Measurements from ENCODE around the gene RPAP2.
"Not testable (repeated sequence)": the region's sequence is repeated elsewhere in the genome, so short reads cannot be mapped to it uniquely, and the experiment has no call there.

RPAP2 gene

DNA sequence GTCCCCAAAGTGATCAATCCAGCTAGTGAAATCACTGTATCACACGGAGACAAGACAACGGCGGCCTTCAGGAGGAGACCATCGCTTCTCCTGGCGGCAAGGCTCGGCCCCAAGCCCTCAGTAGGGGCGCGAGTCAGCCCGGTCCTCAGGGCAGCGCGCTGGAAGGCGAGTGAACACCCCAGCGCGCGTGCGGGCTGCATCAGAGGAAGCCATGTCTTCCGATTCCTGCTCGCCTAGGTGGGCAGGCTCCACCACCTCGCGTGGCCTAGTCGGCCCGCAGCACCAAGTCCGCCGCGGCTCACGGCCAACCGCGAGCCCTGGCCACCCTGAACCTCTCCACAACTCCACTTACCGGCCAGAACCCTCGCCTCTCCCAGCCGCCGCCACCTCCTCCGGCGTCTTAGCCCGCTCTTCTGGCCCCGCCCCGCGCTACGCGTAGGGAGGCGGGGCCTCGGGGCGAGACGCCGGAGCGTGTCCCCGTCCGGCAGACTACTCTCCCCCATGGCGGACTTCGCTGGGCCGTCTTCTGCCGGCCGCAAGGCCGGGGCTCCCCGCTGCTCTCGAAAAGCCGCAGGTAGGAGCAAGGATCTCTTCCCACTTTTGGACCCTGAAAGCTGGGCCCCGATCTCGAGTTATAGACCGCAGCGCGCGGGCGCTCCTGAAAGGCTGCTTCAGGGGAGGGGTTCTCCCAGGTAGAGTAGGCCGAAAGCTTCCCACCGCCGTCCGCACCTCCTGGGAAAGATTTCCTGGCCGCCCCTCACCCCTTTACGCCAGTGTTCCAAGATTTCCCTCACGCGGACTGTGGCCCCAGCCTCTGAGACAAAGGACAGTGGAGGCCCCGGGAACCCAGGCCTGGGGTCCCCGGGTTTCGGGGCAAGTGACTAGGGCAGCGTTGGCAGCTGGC lies at the start of gene RPAP2, which contains the start of gene GLMN:
Gene RPAP2 (plus strand): TSS at position 487 of the 904 bp plus-strand sequence. CDS start 15 bp downstream, at position 502.
Gene GLMN (minus strand): TSS at position 415 of the 904 bp plus-strand sequence. CDS start 988 bp downstream, outside the sequence.
- Histone ChIP-seq H3K4me3 (ENCODE audit: low read length in 2 of 2) (peak within 1 kb of the TSS; percentile 90 to 93), H3K9ac (ENCODE audit: low read depth in 1 of 2, low read length in 2 of 2) (peak within 1 kb of the TSS; percentile 94), H3K27ac (ENCODE audit: low read depth in 2 of 2, low read length in 2 of 2) (peak within 1 kb of the TSS; percentile 95 to 96), H3K4me1 (ENCODE audit: control insufficient read depth in 2 of 2, insufficient read depth in 2 of 2, low read length in 2 of 2) (peaks cover 5 to 8% of the 10 kb centered on the region in 2 donors), H3K27me3 (ENCODE audit: control insufficient read depth in 2 of 2, insufficient read depth in 2 of 2, low read length in 2 of 2) (no peaks in the 10 kb centered on the region), H3K36me3 (ENCODE audit: control insufficient read depth in 2 of 2, insufficient read depth in 2 of 2, low read length in 2 of 2) (peaks cover 0 to 7% of the 10 kb centered on the region in 2 donors), H3K9me3 (ENCODE audit: control insufficient read depth in 2 of 2, low read length in 2 of 2) (no peaks in the 10 kb centered on the region)

DNA sequence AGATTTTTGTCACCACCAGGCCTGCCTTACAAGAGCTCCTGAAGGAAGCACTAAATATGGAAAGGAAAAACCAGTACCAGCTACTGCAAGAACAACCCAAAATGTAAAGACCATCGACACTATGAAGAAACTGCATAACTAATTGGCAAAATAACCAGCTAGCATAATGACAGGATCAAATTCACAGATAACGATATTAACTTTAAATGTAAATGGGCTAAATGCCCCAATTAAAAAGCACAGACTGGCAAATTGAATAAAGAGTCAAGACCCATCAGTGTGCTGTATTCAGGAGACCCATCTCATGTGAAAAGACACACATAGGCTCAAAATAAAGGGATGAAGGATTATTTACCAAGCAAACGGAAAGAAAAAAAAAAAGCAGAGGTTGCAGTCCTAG lies 44.1 kb upstream of the RPAP2 start:
- H3K4me3 ChIP-seq (ENCODE audit: low read length in 2 of 2); H3K9ac ChIP-seq (ENCODE audit: low read depth in 1 of 2, low read length in 2 of 2); H3K27ac ChIP-seq (ENCODE audit: low read depth in 2 of 2, low read length in 2 of 2); H3K27me3 ChIP-seq (ENCODE audit: control insufficient read depth in 2 of 2, insufficient read depth in 2 of 2, low read length in 2 of 2); H3K4me1 ChIP-seq (ENCODE audit: control insufficient read depth in 2 of 2, insufficient read depth in 2 of 2, low read length in 2 of 2); H3K9me3 ChIP-seq (ENCODE audit: control insufficient read depth in 2 of 2, low read length in 2 of 2): not testable (repeated sequence)
- H3K36me3 ChIP-seq (ENCODE audit: control insufficient read depth in 2 of 2, insufficient read depth in 2 of 2, low read length in 2 of 2): peaks cover 0 to 11% of the 10 kb centered on the region in 2 donors

DNA sequence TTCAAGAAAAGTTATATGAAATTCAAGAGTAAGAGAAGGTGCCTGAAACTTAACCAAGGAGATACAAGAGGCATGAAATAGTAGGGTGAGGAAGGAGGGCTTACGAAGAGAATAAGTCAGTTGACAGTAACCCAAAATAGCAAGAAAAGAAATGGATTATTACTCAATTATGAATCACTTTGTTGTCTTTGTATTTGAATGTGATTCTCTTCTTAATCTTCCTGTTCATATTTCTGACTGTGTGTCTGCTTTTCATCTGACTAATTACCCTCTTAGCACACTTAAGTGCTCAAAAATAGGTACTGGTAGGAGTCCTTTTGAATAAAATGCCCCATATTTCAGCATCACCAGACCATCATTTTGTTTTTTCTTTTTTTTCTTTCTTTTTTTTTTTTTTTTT lies 39.5 kb upstream of the RPAP2 start:
- peaks cover 6 to 16% of the 10 kb centered on the region in 2 donors for H3K36me3 ChIP-seq (ENCODE audit: control insufficient read depth in 2 of 2, insufficient read depth in 2 of 2, low read length in 2 of 2)
- no peak overlapping the region for H3K9ac ChIP-seq (ENCODE audit: low read depth in 1 of 2, low read length in 2 of 2)
- H3K27me3 ChIP-seq (ENCODE audit: control insufficient read depth in 2 of 2, insufficient read depth in 2 of 2, low read length in 2 of 2): no peaks in the 10 kb centered on the region
- no peak overlapping the region for H3K27ac ChIP-seq (ENCODE audit: low read depth in 2 of 2, low read length in 2 of 2)
- H3K9me3 ChIP-seq (ENCODE audit: control insufficient read depth in 2 of 2, low read length in 2 of 2): no peaks in the 10 kb centered on the region
- H3K4me3 ChIP-seq (ENCODE audit: low read length in 2 of 2): no peak overlapping the region
- no peaks in the 10 kb centered on the region for H3K4me1 ChIP-seq (ENCODE audit: control insufficient read depth in 2 of 2, insufficient read depth in 2 of 2, low read length in 2 of 2)

DNA sequence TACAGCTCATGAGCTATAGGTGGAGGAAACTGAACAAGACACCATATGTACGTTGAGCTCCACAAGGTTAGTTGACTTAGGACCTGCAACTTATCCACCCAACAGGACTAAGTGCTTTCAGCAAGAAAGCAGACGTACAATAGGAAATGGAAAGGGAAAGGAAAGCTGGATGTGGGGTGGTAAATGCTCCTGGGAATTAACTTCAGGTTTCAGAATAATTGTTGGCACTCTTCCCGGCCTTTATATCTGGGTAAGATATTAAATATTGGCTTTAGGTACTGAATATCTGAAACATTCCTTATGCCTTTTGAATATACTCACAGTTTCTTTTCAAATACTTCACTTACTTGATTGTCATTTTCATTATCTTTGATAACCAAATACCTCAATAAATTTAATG lies 36.3 kb upstream of the RPAP2 start:
- Histone ChIP-seq H3K4me3 (ENCODE audit: low read length in 2 of 2) (no peak overlapping the region), H3K9me3 (ENCODE audit: control insufficient read depth in 2 of 2, low read length in 2 of 2) (no peaks in the 10 kb centered on the region), H3K27me3 (ENCODE audit: control insufficient read depth in 2 of 2, insufficient read depth in 2 of 2, low read length in 2 of 2) (no peaks in the 10 kb centered on the region), H3K9ac (ENCODE audit: low read depth in 1 of 2, low read length in 2 of 2) (no peak overlapping the region), H3K27ac (ENCODE audit: low read depth in 2 of 2, low read length in 2 of 2) (no peak overlapping the region), H3K36me3 (ENCODE audit: control insufficient read depth in 2 of 2, insufficient read depth in 2 of 2, low read length in 2 of 2) (peaks cover 6 to 19% of the 10 kb centered on the region in 2 donors), H3K4me1 (ENCODE audit: control insufficient read depth in 2 of 2, insufficient read depth in 2 of 2, low read length in 2 of 2) (no peaks in the 10 kb centered on the region)

DNA sequence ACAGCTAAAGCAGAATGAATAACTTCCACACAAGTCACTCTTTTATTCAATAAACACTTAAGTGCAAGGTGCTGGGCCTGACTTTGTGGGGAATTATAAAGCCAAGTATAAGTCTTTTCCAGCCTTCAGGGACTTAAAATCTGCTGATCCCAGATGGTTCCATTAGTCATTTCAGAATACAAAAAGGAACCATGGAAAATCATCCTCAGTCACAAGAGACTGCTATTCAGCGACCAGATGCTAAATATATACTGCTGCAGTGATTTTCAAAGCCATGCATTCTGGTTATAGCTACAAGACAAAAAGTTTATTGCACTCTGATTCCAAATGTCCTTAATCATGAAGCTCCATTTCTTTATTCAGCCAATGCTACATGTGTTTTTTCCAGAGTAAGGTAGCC lies 25.8 kb upstream of the RPAP2 start:
- Histone ChIP-seq H3K4me3 (ENCODE audit: low read length in 2 of 2) (no peak overlapping the region), H3K4me1 (ENCODE audit: control insufficient read depth in 2 of 2, insufficient read depth in 2 of 2, low read length in 2 of 2) (no peaks in the 10 kb centered on the region), H3K9ac (ENCODE audit: low read depth in 1 of 2, low read length in 2 of 2) (no peak overlapping the region), H3K27ac (ENCODE audit: low read depth in 2 of 2, low read length in 2 of 2) (no peak overlapping the region), H3K9me3 (ENCODE audit: control insufficient read depth in 2 of 2, low read length in 2 of 2) (no peaks in the 10 kb centered on the region), H3K27me3 (ENCODE audit: control insufficient read depth in 2 of 2, insufficient read depth in 2 of 2, low read length in 2 of 2) (no peaks in the 10 kb centered on the region), H3K36me3 (ENCODE audit: control insufficient read depth in 2 of 2, insufficient read depth in 2 of 2, low read length in 2 of 2) (peaks cover 2 to 17% of the 10 kb centered on the region in 2 donors)

DNA sequence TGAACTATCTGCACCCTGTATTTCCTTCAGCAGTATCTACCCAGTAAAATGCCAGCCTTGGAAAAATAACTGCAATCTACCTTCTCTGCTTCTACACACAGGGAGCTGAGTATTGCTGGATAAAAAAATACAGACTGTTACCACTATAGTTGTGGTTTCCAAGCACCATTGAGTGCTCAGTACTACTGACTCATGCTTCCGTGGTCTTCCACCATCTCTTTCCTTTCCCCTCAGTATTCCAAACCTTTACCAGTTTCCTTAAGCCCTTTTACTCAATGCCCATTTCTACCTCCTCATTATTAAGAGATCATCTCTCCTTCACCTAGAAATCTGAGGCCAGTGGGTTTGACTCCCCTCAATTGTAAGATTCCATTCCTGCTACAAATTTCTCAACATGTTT lies 23.9 kb upstream of the RPAP2 start:
- Histone ChIP-seq H3K9me3 (ENCODE audit: control insufficient read depth in 2 of 2, low read length in 2 of 2) (no peaks in the 10 kb centered on the region), H3K36me3 (ENCODE audit: control insufficient read depth in 2 of 2, insufficient read depth in 2 of 2, low read length in 2 of 2) (peaks cover 5 to 17% of the 10 kb centered on the region in 2 donors), H3K9ac (ENCODE audit: low read depth in 1 of 2, low read length in 2 of 2) (no peak overlapping the region), H3K27me3 (ENCODE audit: control insufficient read depth in 2 of 2, insufficient read depth in 2 of 2, low read length in 2 of 2) (no peaks in the 10 kb centered on the region), H3K27ac (ENCODE audit: low read depth in 2 of 2, low read length in 2 of 2) (no peak overlapping the region), H3K4me1 (ENCODE audit: control insufficient read depth in 2 of 2, insufficient read depth in 2 of 2, low read length in 2 of 2) (no peaks in the 10 kb centered on the region), H3K4me3 (ENCODE audit: low read length in 2 of 2) (no peak overlapping the region)

DNA sequence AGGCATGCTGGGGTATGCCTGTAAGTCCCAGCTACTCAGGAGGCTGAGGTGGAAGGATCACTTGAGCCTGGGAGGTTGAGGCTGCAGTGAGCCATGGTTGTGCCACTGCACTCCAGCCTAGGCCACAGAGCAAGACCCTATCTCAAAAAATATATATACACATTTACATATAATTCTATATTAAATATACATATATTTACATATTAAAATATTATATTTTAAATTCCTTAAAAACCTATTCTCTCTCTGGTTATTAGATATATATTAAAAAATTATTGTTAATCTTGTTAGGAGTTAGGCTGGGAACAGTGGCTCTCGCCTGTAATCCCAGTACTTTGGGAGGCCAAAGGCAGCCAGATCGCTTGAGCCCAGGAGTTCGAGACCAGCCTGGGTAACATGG lies 22.8 kb upstream of the RPAP2 start:
- no peaks in the 10 kb centered on the region for H3K9me3 ChIP-seq (ENCODE audit: control insufficient read depth in 2 of 2, low read length in 2 of 2)
- no peak overlapping the region for H3K4me3 ChIP-seq (ENCODE audit: low read length in 2 of 2)
- H3K36me3 ChIP-seq (ENCODE audit: control insufficient read depth in 2 of 2, insufficient read depth in 2 of 2, low read length in 2 of 2): peaks cover 2 to 14% of the 10 kb centered on the region in 2 donors
- H3K27ac ChIP-seq (ENCODE audit: low read depth in 2 of 2, low read length in 2 of 2): no peak overlapping the region
- no peaks in the 10 kb centered on the region for H3K4me1 ChIP-seq (ENCODE audit: control insufficient read depth in 2 of 2, insufficient read depth in 2 of 2, low read length in 2 of 2)
- no peaks in the 10 kb centered on the region for H3K27me3 ChIP-seq (ENCODE audit: control insufficient read depth in 2 of 2, insufficient read depth in 2 of 2, low read length in 2 of 2)
- H3K9ac ChIP-seq (ENCODE audit: low read depth in 1 of 2, low read length in 2 of 2): no peak overlapping the region

DNA sequence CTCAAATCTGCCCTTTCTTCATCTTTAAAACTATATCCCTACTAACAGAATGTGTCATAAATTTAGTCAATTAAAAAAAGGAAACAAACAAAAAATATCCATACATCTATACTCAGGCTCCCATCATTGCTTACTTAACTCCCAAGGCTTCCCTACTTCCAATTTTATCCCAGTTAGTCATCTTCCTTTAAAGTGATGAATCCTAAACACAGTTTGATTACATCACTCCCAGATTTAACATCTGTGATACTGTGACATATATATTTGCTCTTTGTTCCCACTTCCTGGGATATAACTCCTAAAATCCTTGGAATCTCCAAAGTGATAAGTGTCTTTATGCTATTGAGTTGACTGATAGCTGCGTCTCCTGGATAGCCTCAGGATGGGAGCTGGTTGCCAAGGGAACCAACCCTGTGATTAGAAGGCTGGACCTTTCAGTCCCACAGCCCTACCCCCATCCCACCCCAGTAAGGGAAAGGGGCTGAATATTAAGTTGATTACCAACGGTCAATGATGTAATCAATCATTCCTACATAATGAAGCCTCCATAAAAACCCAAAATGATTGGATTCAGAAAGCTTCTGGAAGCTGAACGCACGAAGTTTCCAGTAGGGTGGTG lies 21.6 kb upstream of the RPAP2 start:
- no peaks in the 10 kb centered on the region for H3K4me1 ChIP-seq (ENCODE audit: control insufficient read depth in 2 of 2, insufficient read depth in 2 of 2, low read length in 2 of 2)
- peaks cover 2 to 12% of the 10 kb centered on the region in 2 donors for H3K36me3 ChIP-seq (ENCODE audit: control insufficient read depth in 2 of 2, insufficient read depth in 2 of 2, low read length in 2 of 2)

DNA sequence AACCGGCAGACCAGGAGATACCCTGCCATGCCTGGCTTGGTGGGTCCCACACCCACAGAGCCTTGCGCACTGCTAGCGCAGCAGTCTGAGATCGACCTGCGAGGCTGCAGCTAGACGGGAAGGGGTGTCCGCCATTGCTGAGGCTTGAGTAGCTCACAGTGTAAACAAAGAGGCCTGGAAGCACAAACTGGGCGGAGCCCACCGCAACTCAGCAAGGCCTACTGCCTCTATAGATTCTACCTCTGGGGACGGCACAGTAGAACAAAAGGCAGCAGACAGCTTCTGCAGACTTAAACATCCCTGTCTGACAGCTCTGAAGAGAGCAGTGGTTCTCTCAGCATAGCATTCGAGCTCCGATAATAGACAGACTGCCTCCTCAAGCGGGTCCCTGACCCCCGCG lies 19.1 kb upstream of the RPAP2 start:
- not testable (repeated sequence) for H3K4me3 ChIP-seq (ENCODE audit: low read length in 2 of 2); H3K9ac ChIP-seq (ENCODE audit: low read depth in 1 of 2, low read length in 2 of 2); H3K36me3 ChIP-seq (ENCODE audit: control insufficient read depth in 2 of 2, insufficient read depth in 2 of 2, low read length in 2 of 2); H3K27ac ChIP-seq (ENCODE audit: low read depth in 2 of 2, low read length in 2 of 2); H3K27me3 ChIP-seq (ENCODE audit: control insufficient read depth in 2 of 2, insufficient read depth in 2 of 2, low read length in 2 of 2); H3K4me1 ChIP-seq (ENCODE audit: control insufficient read depth in 2 of 2, insufficient read depth in 2 of 2, low read length in 2 of 2); H3K9me3 ChIP-seq (ENCODE audit: control insufficient read depth in 2 of 2, low read length in 2 of 2)

More for the DNA sequence above, 21.6 kb upstream of the RPAP2 start:
- H3K4me3 ChIP-seq (ENCODE audit: low read length in 2 of 2): no peak overlapping the region
- no peaks in the 10 kb centered on the region for H3K27me3 ChIP-seq (ENCODE audit: control insufficient read depth in 2 of 2, insufficient read depth in 2 of 2, low read length in 2 of 2)
- H3K9me3 ChIP-seq (ENCODE audit: control insufficient read depth in 2 of 2, low read length in 2 of 2): no peaks in the 10 kb centered on the region
- H3K9ac ChIP-seq (ENCODE audit: low read depth in 1 of 2, low read length in 2 of 2): no peak overlapping the region
- no peak overlapping the region for H3K27ac ChIP-seq (ENCODE audit: low read depth in 2 of 2, low read length in 2 of 2)

DNA sequence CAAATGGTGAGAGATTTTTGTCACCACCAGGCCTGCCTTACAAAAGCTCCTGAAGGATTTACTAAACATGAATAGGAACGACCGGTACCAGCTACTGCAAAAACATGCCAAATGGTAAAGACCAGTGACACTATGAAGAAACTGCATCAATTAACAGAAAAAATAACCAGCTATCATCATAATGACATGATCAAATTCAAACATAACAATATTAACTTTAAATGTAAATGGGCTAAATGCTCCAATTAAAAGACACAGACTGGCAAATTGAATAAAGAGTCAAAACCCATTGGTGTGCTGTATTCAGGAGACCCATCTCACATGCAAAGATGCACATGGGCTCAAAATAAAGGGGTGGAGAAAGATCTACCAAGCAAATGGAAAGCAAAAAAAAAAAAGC lies 17.4 kb upstream of the RPAP2 start:
- H3K36me3 ChIP-seq (ENCODE audit: control insufficient read depth in 2 of 2, insufficient read depth in 2 of 2, low read length in 2 of 2); H3K4me1 ChIP-seq (ENCODE audit: control insufficient read depth in 2 of 2, insufficient read depth in 2 of 2, low read length in 2 of 2); H3K27me3 ChIP-seq (ENCODE audit: control insufficient read depth in 2 of 2, insufficient read depth in 2 of 2, low read length in 2 of 2); H3K27ac ChIP-seq (ENCODE audit: low read depth in 2 of 2, low read length in 2 of 2); H3K9ac ChIP-seq (ENCODE audit: low read depth in 1 of 2, low read length in 2 of 2); H3K4me3 ChIP-seq (ENCODE audit: low read length in 2 of 2); H3K9me3 ChIP-seq (ENCODE audit: control insufficient read depth in 2 of 2, low read length in 2 of 2): not testable (repeated sequence)

Data from mucosa of rectum (tissue), 2 donors.